Activated B cell treated with CpG ODN at 0.5 μM for 24 hours (primary cell): ENCODE measurements around the gene RAPGEF2. TPM values are rescaled to one million over a fixed set of nuclear protein-coding genes. Genes with fewer than 3 reads are reported as not detected.
"Not testable (repeated sequence)": the region's sequence is repeated elsewhere in the genome, so short reads cannot be mapped to it uniquely, and the experiment has no call there.

Source experiments
- ATAC-seq: fragments of 200-7000 bp; cut with Tn5 transposase; one replicate; pipeline ENCODE4 v1.10.0; 2021; ENCODE audit warnings: low read depth, mild to moderate bottlenecking, moderate library complexity
- CTCF ChIA-PET: fragments of 350-600 bp; sonication (Branson Sonifier 250); formaldehyde crosslinking; loops from one replicate; lab custom pipeline; 2021; ENCODE audit warnings: antibody characterized with exemption; lab: Charles Lee
- POLR2A ChIA-PET: fragments of 350-600 bp; sonication (Branson Sonifier 250); formaldehyde crosslinking; loops from one replicate; lab custom pipeline; 2021; ENCODE audit warnings: antibody characterized with exemption; lab: Charles Lee
- DNase-seq: peaks from one replicate; pipeline ENCODE4 v3.0.0; 2022
- H3K27ac Mint-ChIP-seq: one replicate; pipeline ENCODE4 v1.8.0; 2020; ENCODE audit warnings: mixed read lengths
- H3K27me3 Mint-ChIP-seq: one replicate; pipeline ENCODE4 v1.8.0; 2021; ENCODE audit warnings: mixed read lengths
- H3K36me3 Mint-ChIP-seq: one replicate; pipeline ENCODE4 v1.8.0; 2021; ENCODE audit warnings: low read depth, mixed read lengths
- H3K4me1 Mint-ChIP-seq: one replicate; pipeline ENCODE4 v1.8.0; 2021; ENCODE audit warnings: mixed read lengths
- H3K4me3 Mint-ChIP-seq: one replicate; pipeline ENCODE4 v1.8.0; 2020; ENCODE audit warnings: mild to moderate bottlenecking, mixed read lengths
- H3K9me3 Mint-ChIP-seq: one replicate; pipeline ENCODE4 v1.8.0; 2020; ENCODE audit warnings: mixed read lengths
- CTCF ChIP-seq: fragments of 200-600 bp; IDR thresholded peaks from one replicate; pipeline ENCODE4 v1.8.0; 2022; ENCODE audit warnings: antibody characterized with exemption, mild to moderate bottlenecking
- intact Hi-C: fragments of 100-400 bp; cut with micrococcal nuclease; formaldehyde crosslinking; loops from one replicate; pipeline ENCODE4 v1.15.1; 2024
- total RNA-seq: library from RNA; stranded (reverse); gene quantifications from 2 replicates; pipeline ENCODE4 v1.2.3, GENCODE V29; 2022

RAPGEF2 gene
- 18.1 and 22.9 TPM in 2 replicates for total RNA-seq

- Mint-ChIP-seq H3K27ac (peak within 1 kb of the TSS; percentile 79), H3K4me3 (peak within 1 kb of the TSS; percentile 84), H3K9me3 (no peaks in the 10 kb centered on the region), H3K4me1 (peaks cover 35% of the 10 kb centered on the region), H3K27me3 (peaks cover 1% of the 10 kb centered on the region), H3K36me3 (no peaks in the 10 kb centered on the region)
- intact Hi-C loops, result loop anchor here (1.0 to 2.0 kb wide), 5 partner anchors 26 to 380 kb away; partner anchors contain the start of gene PPID
- ATAC-seq (peak; percentile 83), DNase-seq (peak; percentile 85)
- POLR2A ChIA-PET, result interaction anchor here (1.3 kb wide), 1 partner anchor 432 kb away, joined by 4 read pairs; the partner anchor contains the start of gene C4orf46
- TF ChIP-seq CTCF, result no peak
- CTCF ChIA-PET, result no interaction called here
Observed at GRCh38 chr4:159102622-159103383, at the start of gene RAPGEF2. RAPGEF2 (plus strand) TSS chr4:159103079; CDS start chr4:159104163, 1,084 bp downstream.

- ATAC-seq (no peak), DNase-seq (no peak)
- H3K4me3 Mint-ChIP-seq, result no peak overlapping the region
- ChIA-PET POLR2A (interaction anchor here (0.7 kb wide), 1 partner anchor 46 kb away, joined by 3 read pairs; no protein-coding TSS in a partner anchor), CTCF (no interaction called here)
- TF ChIP-seq CTCF, result no peak
- intact Hi-C loops, result no loop called here
- H3K4me1 Mint-ChIP-seq, result peaks cover 19% of the 10 kb centered on the region
- no peaks in the 10 kb centered on the region for H3K36me3 Mint-ChIP-seq
- H3K9me3 Mint-ChIP-seq, result no peaks in the 10 kb centered on the region
- peaks cover 30% of the 10 kb centered on the region for H3K27me3 Mint-ChIP-seq
- no peak overlapping the region for H3K27ac Mint-ChIP-seq
Observed at GRCh38 chr4:159055833-159056232, 47.0 kb upstream of the RAPGEF2 start.

- H3K4me3 Mint-ChIP-seq, result no peak overlapping the region
- POLR2A ChIA-PET, result no interaction called here
- no peaks in the 10 kb centered on the region for H3K4me1 Mint-ChIP-seq
- no peaks in the 10 kb centered on the region for H3K36me3 Mint-ChIP-seq
- no peaks in the 10 kb centered on the region for H3K9me3 Mint-ChIP-seq
- H3K27ac Mint-ChIP-seq, result no peak overlapping the region
- TF ChIP-seq CTCF, result no peak
- intact Hi-C loops, result no loop called here
- no peak for ATAC-seq
- peaks cover 5% of the 10 kb centered on the region for H3K27me3 Mint-ChIP-seq
- CTCF ChIA-PET, result no interaction called here
- DNase-seq, result no peak
Observed at GRCh38 chr4:159060161-159060560, 42.7 kb upstream of the RAPGEF2 start.

GRCh38 chr4:159062381-159062780 lies 40.5 kb upstream of the RAPGEF2 start:
- no peak for TF ChIP-seq CTCF
- H3K27ac Mint-ChIP-seq, result no peak overlapping the region
- H3K4me1 Mint-ChIP-seq, result no peaks in the 10 kb centered on the region
- H3K4me3 Mint-ChIP-seq, result no peak overlapping the region
- intact Hi-C loops, result no loop called here
- DNase-seq, result no peak
- CTCF ChIA-PET, result no interaction called here
- H3K36me3 Mint-ChIP-seq, result no peaks in the 10 kb centered on the region
- ATAC-seq, result no peak
- peaks cover 7% of the 10 kb centered on the region for H3K27me3 Mint-ChIP-seq
- H3K9me3 Mint-ChIP-seq, result no peaks in the 10 kb centered on the region
- POLR2A ChIA-PET, result no interaction called here

GRCh38 chr4:159065513-159066240 lies 37.2 kb upstream of the RAPGEF2 start:
- no peak overlapping the region for H3K27ac Mint-ChIP-seq
- intact Hi-C loops, result no loop called here
- no peaks in the 10 kb centered on the region for H3K4me1 Mint-ChIP-seq
- ATAC-seq (no peak), DNase-seq (no peak)
- no peaks in the 10 kb centered on the region for H3K36me3 Mint-ChIP-seq
- peaks cover 4% of the 10 kb centered on the region for H3K27me3 Mint-ChIP-seq
- ChIA-PET POLR2A (no interaction called here), CTCF (no interaction called here)
- H3K9me3 Mint-ChIP-seq, result no peaks in the 10 kb centered on the region
- H3K4me3 Mint-ChIP-seq, result no peak overlapping the region
- no peak for TF ChIP-seq CTCF

- H3K4me1 Mint-ChIP-seq, intact Hi-C loops, ATAC-seq, H3K9me3 Mint-ChIP-seq, POLR2A ChIA-PET, H3K4me3 Mint-ChIP-seq, H3K27ac Mint-ChIP-seq, H3K27me3 Mint-ChIP-seq, CTCF ChIA-PET, DNase-seq, H3K36me3 Mint-ChIP-seq: not testable (repeated sequence)
Observed at GRCh38 chr4:159068139-159068538, 34.7 kb upstream of the RAPGEF2 start.
